HFFc6 (cell line): ENCODE results near the gene RAB40C. TPM values are rescaled to one million over a fixed set of nuclear protein-coding genes. Genes with fewer than 3 reads are reported as not detected.

ENCODE experiments used
- DNase-seq: peaks from one replicate; pipeline ENCODE4 v3.0.0-alpha.2; 2018
- H3K27ac Mint-ChIP-seq: 2 replicates; pipeline ENCODE4 v1.8.0; 2020; ENCODE audit warnings: mild to moderate bottlenecking, mixed read lengths
- H3K27me3 Mint-ChIP-seq: 2 replicates; pipeline ENCODE4 v1.8.0; 2021; ENCODE audit warnings: mild to moderate bottlenecking, moderate library complexity, mixed read lengths; ENCODE audit not compliant: insufficient read depth
- H3K36me3 Mint-ChIP-seq: 2 replicates; pipeline ENCODE4 v1.8.0; 2021; ENCODE audit warnings: low read depth, mixed read lengths
- H3K4me1 Mint-ChIP-seq: 2 replicates; pipeline ENCODE4 v1.8.0; 2020; ENCODE audit warnings: low read depth, mixed read lengths
- H3K4me3 Mint-ChIP-seq: 2 replicates; pipeline ENCODE4 v1.8.0; 2020; ENCODE audit warnings: mild to moderate bottlenecking, moderate library complexity, mixed read lengths
- H3K9me3 Mint-ChIP-seq: 2 replicates; pipeline ENCODE4 v1.8.0; 2020; ENCODE audit warnings: mild to moderate bottlenecking, mixed read lengths
- total RNA-seq, 6 experiments: library from RNA; stranded (reverse); fragmentation: NEBNext Ultra II Directional; extraction: Animal tissue kit (Norgen Biotek cat#: 25700); gene quantifications; 2 replicates in 1 of 6; 3 replicates in 5 of 6; pipeline ENCODE4 v1.2.3, GENCODE V29; 2021
- TF ChIP-seq, protein P1 (sequence below): fragments of 200-600 bp; sonication (generic); IDR thresholded peaks from 2 replicates; pipeline ENCODE4 v1.5.0; 2021; ENCODE audit warnings: antibody characterized with exemption, mild to moderate bottlenecking

Gene RAB40C
- total RNA-seq, 6 experiments from 2014 or later: 11.3 to 14.8 (median 12.2) TPM

DNA sequence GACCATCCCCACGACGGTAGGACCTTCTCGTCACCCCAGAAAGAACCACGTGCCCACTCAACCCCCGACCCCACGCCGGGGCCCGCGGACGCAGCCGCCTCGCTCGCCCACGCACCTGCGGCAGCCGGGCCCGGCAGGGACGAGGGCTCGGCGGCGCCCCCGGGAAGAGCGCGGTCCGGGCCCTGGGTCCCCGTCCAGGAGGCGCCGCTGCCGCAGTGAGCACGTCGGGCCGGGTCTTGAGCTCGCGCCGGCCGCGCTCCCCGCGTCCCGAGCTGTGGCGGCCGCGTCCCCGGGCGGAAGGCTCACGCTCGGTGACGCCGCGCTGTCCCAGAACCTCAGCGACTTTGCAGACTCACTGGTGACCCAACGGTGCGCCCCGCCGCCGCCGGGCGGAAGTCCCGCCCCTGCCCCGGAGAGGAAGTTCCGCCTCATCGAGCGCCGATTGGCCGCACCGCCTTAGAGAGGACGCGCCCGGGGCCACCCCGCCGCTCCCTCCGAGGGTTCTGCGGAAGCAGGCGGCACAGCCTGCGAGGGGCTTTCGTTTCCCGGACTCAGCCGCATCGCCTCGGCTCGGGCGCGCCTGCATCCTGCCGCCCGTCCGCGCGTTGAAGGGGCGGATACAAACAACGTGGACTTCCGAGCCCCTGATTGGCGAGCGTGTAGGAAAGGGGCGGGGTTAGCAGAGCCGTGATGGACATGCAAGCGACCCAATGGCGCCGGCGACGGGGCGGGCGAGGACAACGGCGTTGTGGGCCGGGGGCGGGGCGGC lies 793 bp upstream of the RAB40C start:
- H3K9me3 Mint-ChIP-seq: no peaks in the 10 kb centered on the region
- peak; percentile 92 for DNase-seq
- H3K27me3 Mint-ChIP-seq: peaks cover 9% of the 10 kb centered on the region
- peaks cover 37% of the 10 kb centered on the region for H3K4me1 Mint-ChIP-seq
- TF ChIP-seq, protein P1, sequence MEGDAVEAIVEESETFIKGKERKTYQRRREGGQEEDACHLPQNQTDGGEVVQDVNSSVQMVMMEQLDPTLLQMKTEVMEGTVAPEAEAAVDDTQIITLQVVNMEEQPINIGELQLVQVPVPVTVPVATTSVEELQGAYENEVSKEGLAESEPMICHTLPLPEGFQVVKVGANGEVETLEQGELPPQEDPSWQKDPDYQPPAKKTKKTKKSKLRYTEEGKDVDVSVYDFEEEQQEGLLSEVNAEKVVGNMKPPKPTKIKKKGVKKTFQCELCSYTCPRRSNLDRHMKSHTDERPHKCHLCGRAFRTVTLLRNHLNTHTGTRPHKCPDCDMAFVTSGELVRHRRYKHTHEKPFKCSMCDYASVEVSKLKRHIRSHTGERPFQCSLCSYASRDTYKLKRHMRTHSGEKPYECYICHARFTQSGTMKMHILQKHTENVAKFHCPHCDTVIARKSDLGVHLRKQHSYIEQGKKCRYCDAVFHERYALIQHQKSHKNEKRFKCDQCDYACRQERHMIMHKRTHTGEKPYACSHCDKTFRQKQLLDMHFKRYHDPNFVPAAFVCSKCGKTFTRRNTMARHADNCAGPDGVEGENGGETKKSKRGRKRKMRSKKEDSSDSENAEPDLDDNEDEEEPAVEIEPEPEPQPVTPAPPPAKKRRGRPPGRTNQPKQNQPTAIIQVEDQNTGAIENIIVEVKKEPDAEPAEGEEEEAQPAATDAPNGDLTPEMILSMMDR: no peak
- H3K36me3 Mint-ChIP-seq: peaks cover 4% of the 10 kb centered on the region; the same call in 1 of the 2 replicates
- peak overlapping the region; percentile 98 for H3K27ac Mint-ChIP-seq
- peak overlapping the region; percentile 95 for H3K4me3 Mint-ChIP-seq

DNA sequence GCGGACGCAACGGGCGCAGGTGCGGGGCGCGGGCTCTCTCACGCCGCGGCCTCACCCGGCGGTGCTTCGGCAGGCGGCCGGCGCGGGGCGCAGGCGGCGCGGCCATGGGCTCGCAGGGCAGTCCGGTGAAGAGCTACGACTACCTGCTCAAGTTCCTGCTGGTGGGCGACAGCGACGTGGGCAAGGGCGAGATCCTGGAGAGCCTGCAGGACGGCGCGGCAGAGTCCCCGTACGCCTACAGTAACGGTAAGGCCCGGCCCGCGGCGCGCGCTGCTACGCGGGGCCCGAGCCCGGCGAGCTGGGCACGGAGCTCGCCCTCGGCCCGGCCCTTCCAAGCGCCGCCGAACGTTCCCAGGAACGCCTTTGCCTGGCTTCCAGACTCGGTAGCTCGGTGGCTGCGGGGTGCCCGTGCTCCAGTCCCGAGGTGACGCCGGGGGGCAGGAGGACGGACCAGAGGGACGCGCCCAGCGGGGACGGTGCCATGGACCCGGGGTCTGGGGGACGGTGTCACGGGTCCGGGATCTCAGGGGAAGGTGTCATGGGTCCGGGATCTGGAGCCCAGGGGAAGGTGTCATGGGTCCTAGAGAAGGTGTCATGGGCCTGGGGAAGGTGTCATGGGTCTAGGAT lies 435 bp downstream of the RAB40C start:
- Mint-ChIP-seq H3K27me3 (peaks cover 9% of the 10 kb centered on the region), H3K4me3 (peak overlapping the region; percentile 91), H3K9me3 (no peaks in the 10 kb centered on the region), H3K27ac (peak overlapping the region; percentile 42), H3K36me3 (peaks cover 4% of the 10 kb centered on the region; the same call in 1 of the 2 replicates), H3K4me1 (peaks cover 37% of the 10 kb centered on the region)
- TF ChIP-seq, protein P1: no peak
- no peak for DNase-seq

DNA sequence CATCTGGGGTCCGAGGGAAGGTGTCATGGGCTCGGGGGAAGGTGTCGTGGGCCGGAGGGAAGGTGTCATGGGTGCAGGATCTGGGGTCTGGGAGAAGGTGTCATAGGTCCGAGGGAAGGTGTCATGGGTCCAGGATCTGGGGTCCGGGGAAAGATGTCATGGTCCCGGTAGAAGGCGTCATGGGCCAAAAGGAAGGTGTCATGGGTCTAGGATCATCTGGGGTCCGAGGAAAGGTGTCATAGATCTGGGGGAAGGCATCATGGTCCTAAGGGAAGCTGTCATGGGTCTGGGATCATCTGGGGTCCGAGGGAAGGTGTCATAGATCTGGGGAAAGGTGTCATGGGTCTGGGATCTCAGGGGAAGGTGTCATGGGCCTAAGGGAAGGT lies 942 bp downstream of the RAB40C start:
- no peak for DNase-seq
- peaks cover 8% of the 10 kb centered on the region for H3K27me3 Mint-ChIP-seq

DNA sequence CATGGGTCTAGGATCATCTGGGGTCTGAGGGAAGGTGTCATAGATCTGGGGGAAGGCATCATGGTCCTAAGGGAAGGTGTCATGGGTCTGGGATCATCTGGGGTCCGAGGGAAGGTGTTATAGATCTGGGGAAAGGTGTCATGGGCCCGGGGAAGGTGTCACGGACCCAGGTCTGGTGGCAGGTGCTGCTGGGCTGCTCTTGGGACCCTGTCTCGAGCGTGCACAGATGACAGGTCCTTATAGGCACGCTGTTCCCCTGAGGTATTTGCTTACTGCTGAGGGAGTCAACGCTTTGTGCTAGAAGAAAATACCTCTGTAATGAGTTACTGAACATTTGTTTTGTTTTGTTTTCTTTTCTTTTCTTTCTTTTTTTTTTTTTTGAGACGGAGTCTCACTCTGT lies 1.4 kb downstream of the RAB40C start:
- H3K36me3 Mint-ChIP-seq: peaks cover 4% of the 10 kb centered on the region; the same call in 1 of the 2 replicates
- H3K27ac Mint-ChIP-seq: peak overlapping the region; percentile 42; the same call in 1 of the 2 replicates
- peaks cover 30% of the 10 kb centered on the region for H3K4me1 Mint-ChIP-seq
- TF ChIP-seq, protein P1: no peak
- peaks cover 7% of the 10 kb centered on the region for H3K27me3 Mint-ChIP-seq
- no peak for DNase-seq
- no peaks in the 10 kb centered on the region for H3K9me3 Mint-ChIP-seq
- peak overlapping the region; percentile 91 for H3K4me3 Mint-ChIP-seq

More for the DNA sequence above, 942 bp downstream of the RAB40C start:
- H3K4me1 Mint-ChIP-seq: peaks cover 34% of the 10 kb centered on the region
- TF ChIP-seq, protein P1: no peak
- H3K4me3 Mint-ChIP-seq: peak overlapping the region; percentile 91
- peaks cover 4% of the 10 kb centered on the region; the same call in 1 of the 2 replicates for H3K36me3 Mint-ChIP-seq
- H3K27ac Mint-ChIP-seq: peak overlapping the region; percentile 42
- H3K9me3 Mint-ChIP-seq: no peaks in the 10 kb centered on the region

DNA sequence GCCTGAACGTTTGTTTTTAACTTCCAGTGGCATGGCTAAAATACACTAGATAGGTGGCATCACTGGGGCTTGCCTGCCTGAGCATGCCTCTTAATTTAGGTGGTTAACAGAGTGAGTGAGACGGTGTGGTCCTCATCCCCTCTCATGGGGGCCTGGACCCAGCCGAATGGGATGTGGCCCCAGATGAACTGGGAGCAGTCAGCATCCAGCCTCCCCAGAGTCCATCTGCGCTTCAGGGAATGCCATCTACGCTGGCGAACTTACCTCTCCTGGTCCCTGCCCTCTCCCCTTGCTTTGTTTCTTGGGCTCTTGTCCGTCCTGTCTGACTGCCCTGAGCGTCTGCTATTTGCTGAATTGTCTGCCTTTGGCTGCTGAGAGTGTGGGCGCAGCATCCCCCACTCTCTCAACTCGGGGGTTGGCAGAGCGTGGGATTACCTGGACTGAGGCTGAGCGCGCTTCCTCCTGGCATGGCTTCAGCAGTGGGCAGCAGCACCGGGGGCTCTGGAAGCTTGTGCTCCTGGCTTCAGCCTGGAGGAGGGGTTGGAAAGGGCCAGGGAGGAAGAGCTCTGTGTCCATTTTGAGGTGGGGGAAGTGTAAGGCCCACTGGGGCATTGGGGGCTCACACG lies 2.1 kb downstream of the RAB40C start:
- H3K4me3 Mint-ChIP-seq: peak overlapping the region; percentile 91
- peaks cover 12% of the 10 kb centered on the region for H3K36me3 Mint-ChIP-seq
- TF ChIP-seq, protein P1: no peak
- no peak for DNase-seq
- peaks cover 25% of the 10 kb centered on the region for H3K4me1 Mint-ChIP-seq
- H3K27me3 Mint-ChIP-seq: peaks cover 7% of the 10 kb centered on the region
- no peaks in the 10 kb centered on the region for H3K9me3 Mint-ChIP-seq
- H3K27ac Mint-ChIP-seq: no peak overlapping the region
